Ascending aorta (tissue), 2 donors: ENCODE results near the gene MYEOV. TPM values are rescaled to one million over a fixed set of nuclear protein-coding genes. Genes with fewer than 3 reads are reported as not detected.

Experiments
- DNase-seq, 2 donors: peaks; one replicate each; pipeline ENCODE4 v3.0.0-alpha.2; 2019; ENCODE audit warnings: low spot score in 2 of 2
- H3K27ac ChIP-seq, 2 donors: fragments of 200-600 bp; sonication (generic); one replicate each; pipeline ENCODE4 v1.5.1; 2016 to 2017; ENCODE audit warnings: mild to moderate bottlenecking in 1 of 2
- H3K27me3 ChIP-seq: fragments of 200-600 bp; sonication (generic); one replicate; pipeline ENCODE4 v1.5.1; 2017
- H3K36me3 ChIP-seq, 2 donors: fragments of 200-600 bp; sonication (generic); one replicate each; pipeline ENCODE4 v1.5.1; 2016
- H3K4me1 ChIP-seq, 2 donors: fragments of 200-600 bp; sonication (generic); one replicate each; pipeline ENCODE4 v1.5.1; 2016 to 2017; ENCODE audit warnings: mild to moderate bottlenecking in 1 of 2
- H3K4me3 ChIP-seq, 2 donors: fragments of 200-600 bp; sonication (generic); one replicate each; pipeline ENCODE4 v1.5.1; 2016 to 2017; ENCODE audit warnings: mild to moderate bottlenecking in 1 of 2
- H3K9me3 ChIP-seq, 2 donors: fragments of 200-600 bp; sonication (generic); one replicate each; pipeline ENCODE4 v1.5.1; 2016
- intact Hi-C: fragments of 100-400 bp; cut with DNase I; formaldehyde crosslinking; loops from one replicate; pipeline ENCODE4 v1.15.1; 2023
- total RNA-seq: library from RNA; depleted of rRNA; stranded (reverse); fragments of >200 nt; gene quantifications from one replicate; pipeline ENCODE4 v1.1.0, GENCODE V29; 2016
- TF ChIP-seq, protein P1 (sequence below), 3 experiments: fragments of 200-600 bp in 2 of 3; fragments of 450-650 bp in 1 of 3; sonication (generic) in 2 of 3; IDR thresholded peaks; one replicate each; pipeline ENCODE4 v1.5.1; 2016 to 2019; ENCODE audit warnings: antibody characterized with exemption in 3 of 3, mild to moderate bottlenecking in 1 of 3, moderate library complexity in 1 of 3

The MYEOV gene
- total RNA-seq, 1 donor from 2014 or later: not detected

GRCh38 chr11:69257134-69257533 lies 36.8 kb upstream of the MYEOV start:
- Histone ChIP-seq H3K27ac (no peak overlapping the region), H3K36me3 (no peaks in the 10 kb centered on the region), H3K4me1 (no peaks in the 10 kb centered on the region), H3K9me3 (peaks cover 5 to 9% of the 10 kb centered on the region in 2 donors), H3K27me3 (no peaks in the 10 kb centered on the region), H3K4me3 (no peak overlapping the region)
- TF ChIP-seq, protein P1, sequence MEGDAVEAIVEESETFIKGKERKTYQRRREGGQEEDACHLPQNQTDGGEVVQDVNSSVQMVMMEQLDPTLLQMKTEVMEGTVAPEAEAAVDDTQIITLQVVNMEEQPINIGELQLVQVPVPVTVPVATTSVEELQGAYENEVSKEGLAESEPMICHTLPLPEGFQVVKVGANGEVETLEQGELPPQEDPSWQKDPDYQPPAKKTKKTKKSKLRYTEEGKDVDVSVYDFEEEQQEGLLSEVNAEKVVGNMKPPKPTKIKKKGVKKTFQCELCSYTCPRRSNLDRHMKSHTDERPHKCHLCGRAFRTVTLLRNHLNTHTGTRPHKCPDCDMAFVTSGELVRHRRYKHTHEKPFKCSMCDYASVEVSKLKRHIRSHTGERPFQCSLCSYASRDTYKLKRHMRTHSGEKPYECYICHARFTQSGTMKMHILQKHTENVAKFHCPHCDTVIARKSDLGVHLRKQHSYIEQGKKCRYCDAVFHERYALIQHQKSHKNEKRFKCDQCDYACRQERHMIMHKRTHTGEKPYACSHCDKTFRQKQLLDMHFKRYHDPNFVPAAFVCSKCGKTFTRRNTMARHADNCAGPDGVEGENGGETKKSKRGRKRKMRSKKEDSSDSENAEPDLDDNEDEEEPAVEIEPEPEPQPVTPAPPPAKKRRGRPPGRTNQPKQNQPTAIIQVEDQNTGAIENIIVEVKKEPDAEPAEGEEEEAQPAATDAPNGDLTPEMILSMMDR (IDR thresholded peaks at IDR 0.05): no peak
- no peak for DNase-seq
- intact Hi-C loops: no loop called here

DNA sequence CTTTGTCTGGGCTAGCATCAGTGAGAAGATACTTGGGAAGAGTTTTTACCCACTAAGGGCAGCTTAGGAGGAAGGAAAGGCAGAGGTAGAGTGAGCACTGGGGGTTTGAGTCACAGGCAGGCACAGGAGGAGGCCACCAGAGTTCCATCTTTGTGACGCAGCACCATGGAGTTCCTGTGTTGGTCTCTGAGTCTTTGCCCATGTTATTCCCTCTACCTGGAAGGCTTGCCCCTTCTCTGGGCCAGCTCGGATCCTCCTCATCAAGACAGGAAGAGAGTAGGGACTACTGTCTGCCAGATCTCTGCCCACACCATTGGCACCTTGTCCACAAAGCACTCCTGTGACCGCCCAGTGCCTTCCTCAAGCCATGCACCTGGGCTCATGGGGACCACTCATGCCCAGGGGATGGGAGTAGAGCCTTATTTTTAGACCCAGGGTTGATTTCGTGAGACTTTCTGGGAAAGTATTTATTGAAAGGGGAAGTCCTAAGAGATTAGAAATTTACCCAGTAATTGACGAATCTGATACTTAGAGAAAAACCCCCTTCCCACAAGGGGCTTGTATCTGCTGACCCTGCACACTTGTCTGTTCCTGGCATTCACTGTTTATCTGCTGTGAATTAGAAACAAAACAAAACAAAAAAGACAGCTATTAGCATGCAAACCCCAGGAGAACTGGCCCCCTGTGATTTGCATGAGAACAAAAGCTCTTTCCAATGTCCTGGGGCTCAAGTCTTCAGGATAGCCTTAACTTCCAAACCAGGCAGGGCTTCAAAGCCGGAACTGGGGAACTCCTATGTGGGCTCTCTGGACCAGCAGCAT lies 35.9 kb upstream of the MYEOV start:
- no peak overlapping the region for H3K27ac ChIP-seq
- no peaks in the 10 kb centered on the region for H3K4me1 ChIP-seq
- H3K9me3 ChIP-seq: peaks cover 0 to 6% of the 10 kb centered on the region in 2 donors
- TF ChIP-seq, protein P1 (IDR thresholded peaks at IDR 0.05): no peak
- intact Hi-C loops: no loop called here
- DNase-seq: no peak
- no peaks in the 10 kb centered on the region for H3K36me3 ChIP-seq
- no peak overlapping the region for H3K4me3 ChIP-seq
- no peaks in the 10 kb centered on the region for H3K27me3 ChIP-seq

DNA sequence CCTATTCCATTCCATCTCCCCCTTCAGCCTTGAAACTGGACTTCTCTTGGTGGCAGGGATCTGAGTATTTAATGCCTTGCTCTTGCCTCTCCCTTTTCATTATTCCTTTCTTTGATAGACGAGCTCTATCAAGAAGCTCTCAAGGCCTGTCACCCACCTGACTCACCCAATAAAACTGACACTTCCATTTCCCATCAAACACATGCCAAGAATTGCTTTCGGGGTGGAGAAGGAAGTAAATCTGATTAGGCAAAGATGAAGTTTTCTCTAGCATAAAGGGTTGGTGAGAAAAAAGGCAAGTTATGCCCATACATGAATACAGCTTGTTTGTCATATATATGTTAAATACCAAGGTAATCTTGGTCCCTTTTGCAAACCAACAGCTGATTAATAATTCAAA lies 34.9 kb upstream of the MYEOV start:
- Histone ChIP-seq H3K4me3 (no peak overlapping the region), H3K9me3 (no peaks in the 10 kb centered on the region), H3K27ac (no peak overlapping the region), H3K36me3 (no peaks in the 10 kb centered on the region), H3K27me3 (no peaks in the 10 kb centered on the region), H3K4me1 (no peaks in the 10 kb centered on the region)
- DNase-seq: no peak
- TF ChIP-seq, protein P1 (IDR thresholded peaks at IDR 0.05): no peak
- intact Hi-C loops: no loop called here

GRCh38 chr11:69260622-69261021 lies 33.3 kb upstream of the MYEOV start:
- Histone ChIP-seq H3K4me1 (no peaks in the 10 kb centered on the region), H3K27me3 (no peaks in the 10 kb centered on the region), H3K9me3 (no peaks in the 10 kb centered on the region), H3K4me3 (no peak overlapping the region), H3K27ac (no peak overlapping the region), H3K36me3 (no peaks in the 10 kb centered on the region)
- TF ChIP-seq, protein P1 (IDR thresholded peaks at IDR 0.05): no peak
- DNase-seq: no peak
- intact Hi-C loops: no loop called here

DNA sequence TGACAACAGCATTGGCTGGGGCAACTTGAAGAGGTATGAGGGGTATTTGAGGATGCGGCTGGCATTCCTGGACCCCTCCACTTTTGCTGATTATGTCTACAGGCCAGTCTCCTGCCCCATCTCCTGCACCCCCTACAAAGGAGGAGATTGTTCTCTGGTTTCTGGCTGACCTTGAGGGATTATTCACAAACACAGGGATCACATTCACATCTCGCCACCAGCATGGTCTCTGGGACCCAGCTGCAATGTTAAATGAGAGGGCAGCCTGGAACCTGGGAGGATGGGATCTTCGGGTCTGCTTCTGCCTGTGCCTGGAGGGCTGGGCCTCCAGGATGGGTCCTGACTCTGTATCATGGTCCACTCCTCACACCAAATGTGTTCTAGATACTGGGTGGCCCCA lies 32.8 kb upstream of the MYEOV start:
- no peaks in the 10 kb centered on the region for H3K9me3 ChIP-seq
- DNase-seq: no peak

More for the DNA sequence above, 32.8 kb upstream of the MYEOV start:
- no peak overlapping the region for H3K27ac ChIP-seq
- TF ChIP-seq, protein P1 (IDR thresholded peaks at IDR 0.05): no peak
- no peaks in the 10 kb centered on the region for H3K4me1 ChIP-seq
- H3K4me3 ChIP-seq: no peak overlapping the region
- no peaks in the 10 kb centered on the region for H3K36me3 ChIP-seq
- intact Hi-C loops: no loop called here
- no peaks in the 10 kb centered on the region for H3K27me3 ChIP-seq
